Natural killer cell treated with Interleukin-12 subunit alpha and Interleukin-12 subunit beta and Interleukin-15 and Interleukin-18, amount 100 ng/mL, for 72 hours (primary cell): Measurements from ENCODE around the gene SLC66A3. TPM values are rescaled to one million over a fixed set of nuclear protein-coding genes. Genes with fewer than 3 reads are reported as not detected.

Experiments used
- ATAC-seq, 2 donors: fragments of 150-1000 bp; cut with Tn5 transposase in 1 of 2; sonication (Bioruptor Pico), chemical (Tn5 transposase) in 1 of 2; 2 replicates each; pipeline ENCODE4 v1.10.0; 2021
- DNase-seq: peaks from one replicate; pipeline ENCODE4 v3.0.0; 2022; ENCODE audit warnings: low spot score
- H3K27ac Mint-ChIP-seq, 2 donors: 1 replicate in 1 of 2; 2 replicates in 1 of 2; pipeline ENCODE4 v1.8.0; 2022; ENCODE audit warnings: mixed read lengths in 2 of 2, mild to moderate bottlenecking in 1 of 2, moderate library complexity in 1 of 2
- H3K27me3 Mint-ChIP-seq, 2 donors: 1 replicate in 1 of 2; 2 replicates in 1 of 2; pipeline ENCODE4 v1.8.0; 2022; ENCODE audit warnings: mixed read lengths in 2 of 2
- H3K36me3 Mint-ChIP-seq: one replicate; pipeline ENCODE4 v1.8.0; 2022; ENCODE audit warnings: mixed read lengths
- H3K4me1 Mint-ChIP-seq, 2 donors: 1 replicate in 1 of 2; 2 replicates in 1 of 2; pipeline ENCODE4 v1.8.0; 2022; ENCODE audit warnings: low read depth in 2 of 2, mixed read lengths in 2 of 2, mild to moderate bottlenecking in 1 of 2
- H3K4me3 Mint-ChIP-seq: one replicate; pipeline ENCODE4 v1.8.0; 2022; ENCODE audit warnings: mixed read lengths
- H3K9me3 Mint-ChIP-seq: 2 replicates; pipeline ENCODE4 v1.8.0; 2022; ENCODE audit warnings: mixed read lengths
- total RNA-seq, 2 donors: library from RNA; stranded (reverse); gene quantifications; one replicate each; pipeline ENCODE4 v1.2.3, GENCODE V29; 2022

The SLC66A3 gene
- total RNA-seq, 2 donors from 2014 or later, result 8.2 to 13.0 TPM

DNA sequence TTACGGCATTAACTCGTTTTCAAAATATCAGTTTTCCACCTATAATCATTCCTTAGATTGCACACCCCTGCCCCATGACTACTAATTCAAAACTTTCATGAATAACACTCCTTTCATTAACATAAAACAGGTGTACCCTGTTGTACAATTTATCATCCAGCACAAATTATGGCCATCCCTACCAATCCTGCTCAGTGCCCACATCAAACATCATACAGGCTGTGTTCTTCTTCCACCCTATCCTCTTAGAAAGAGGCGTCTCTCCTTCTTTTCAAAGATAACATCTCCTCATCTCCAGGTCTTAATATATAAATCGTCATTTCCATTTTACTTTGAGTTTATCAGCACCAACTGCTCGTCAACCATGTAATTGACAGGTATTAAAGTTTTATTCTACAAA is 67.6 kb downstream of the SLC66A3 start:
- DNase-seq (no peak), ATAC-seq (no peak)
- Mint-ChIP-seq H3K4me3 (no peak overlapping the region), H3K9me3 (no peaks in the 10 kb centered on the region), H3K36me3 (peaks cover 6% of the 10 kb centered on the region), H3K27ac (no peak overlapping the region), H3K27me3 (no peaks in the 10 kb centered on the region), H3K4me1 (no peaks in the 10 kb centered on the region)

- no peaks in the 10 kb centered on the region for H3K4me1 Mint-ChIP-seq
- H3K9me3 Mint-ChIP-seq, result no peaks in the 10 kb centered on the region
- no peak overlapping the region for H3K27ac Mint-ChIP-seq
- no peaks in the 10 kb centered on the region for H3K27me3 Mint-ChIP-seq
- ATAC-seq, result no peak
- H3K4me3 Mint-ChIP-seq, result no peak overlapping the region
- peaks cover 6% of the 10 kb centered on the region for H3K36me3 Mint-ChIP-seq
- DNase-seq, result no peak
Measured at GRCh38 chr2:11224887-11225286, 69.6 kb downstream of the SLC66A3 start.

- Mint-ChIP-seq H3K27me3 (no peaks in the 10 kb centered on the region), H3K4me3 (no peak overlapping the region), H3K9me3 (no peaks in the 10 kb centered on the region), H3K36me3 (no peaks in the 10 kb centered on the region), H3K4me1 (no peaks in the 10 kb centered on the region), H3K27ac (no peak overlapping the region)
- DNase-seq (no peak), ATAC-seq (no peak)
Measured at GRCh38 chr2:11227595-11227994, 72.3 kb downstream of the SLC66A3 start.

Other genes starting within 250 kb of the SLC66A3 start
- not detected for gene KCNF1, start 243.5 kb upstream of the SLC66A3 start, total RNA-seq
- gene ROCK2, start 189.2 kb downstream of the SLC66A3 start, total RNA-seq, result 10 to 100 TPM; 19.1 to 26.3 TPM